ENCODE results near the gene TMEM132C.

Gene TMEM132C

GRCh38 chr12:128423205-128423604 lies 156.2 kb downstream of the TMEM132C start:
- H3K9ac ChIP-seq (ENCODE audit: low read depth, low read length): no peak overlapping the region
- H3K36me3 ChIP-seq (ENCODE audit: insufficient read depth, low read depth, low read length): no peaks in the 10 kb centered on the region
- H3K4me3 ChIP-seq (ENCODE audit: low read length): no peak overlapping the region
- H3K27ac ChIP-seq (ENCODE audit: low read length): no peak overlapping the region
- no peaks in the 10 kb centered on the region for H3K4me1 ChIP-seq (ENCODE audit: insufficient read depth, low read length)
- H3K27me3 ChIP-seq (ENCODE audit: insufficient read depth, low read length): no peaks in the 10 kb centered on the region
- H3K9me3 ChIP-seq (ENCODE audit: insufficient read depth, low read depth, low read length): no peaks in the 10 kb centered on the region

DNA sequence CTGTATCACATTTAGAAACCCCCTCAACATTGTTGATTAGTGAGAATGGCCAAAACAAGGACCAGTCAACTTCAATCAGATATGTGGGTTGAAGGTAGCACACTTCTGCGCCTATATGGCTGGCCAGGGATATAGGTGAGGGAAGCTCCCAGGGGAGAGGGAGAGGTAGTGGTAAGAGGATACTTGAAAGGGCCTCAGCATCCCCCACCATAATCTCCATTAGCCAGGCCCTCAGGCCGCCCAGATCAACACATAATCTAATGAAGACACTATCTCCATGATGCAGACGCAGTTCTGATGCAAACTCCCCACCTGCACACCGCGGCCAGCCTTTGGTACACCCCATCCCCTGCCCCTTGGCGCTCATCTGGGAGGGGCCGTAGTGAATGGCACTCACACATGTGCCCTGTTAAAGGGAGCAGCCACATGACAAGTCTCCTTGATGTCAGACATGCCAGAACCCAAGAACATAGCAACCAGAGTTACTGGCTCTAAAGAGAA lies 158.0 kb downstream of the TMEM132C start:
- no peaks in the 10 kb centered on the region for H3K9me3 ChIP-seq (ENCODE audit: insufficient read depth, low read depth, low read length)
- H3K27ac ChIP-seq (ENCODE audit: low read length): no peak overlapping the region
- H3K27me3 ChIP-seq (ENCODE audit: insufficient read depth, low read length): no peaks in the 10 kb centered on the region
- no peaks in the 10 kb centered on the region for H3K4me1 ChIP-seq (ENCODE audit: insufficient read depth, low read length)
- H3K4me3 ChIP-seq (ENCODE audit: low read length): no peak overlapping the region
- no peak overlapping the region for H3K9ac ChIP-seq (ENCODE audit: low read depth, low read length)
- H3K36me3 ChIP-seq (ENCODE audit: insufficient read depth, low read depth, low read length): no peaks in the 10 kb centered on the region

DNA sequence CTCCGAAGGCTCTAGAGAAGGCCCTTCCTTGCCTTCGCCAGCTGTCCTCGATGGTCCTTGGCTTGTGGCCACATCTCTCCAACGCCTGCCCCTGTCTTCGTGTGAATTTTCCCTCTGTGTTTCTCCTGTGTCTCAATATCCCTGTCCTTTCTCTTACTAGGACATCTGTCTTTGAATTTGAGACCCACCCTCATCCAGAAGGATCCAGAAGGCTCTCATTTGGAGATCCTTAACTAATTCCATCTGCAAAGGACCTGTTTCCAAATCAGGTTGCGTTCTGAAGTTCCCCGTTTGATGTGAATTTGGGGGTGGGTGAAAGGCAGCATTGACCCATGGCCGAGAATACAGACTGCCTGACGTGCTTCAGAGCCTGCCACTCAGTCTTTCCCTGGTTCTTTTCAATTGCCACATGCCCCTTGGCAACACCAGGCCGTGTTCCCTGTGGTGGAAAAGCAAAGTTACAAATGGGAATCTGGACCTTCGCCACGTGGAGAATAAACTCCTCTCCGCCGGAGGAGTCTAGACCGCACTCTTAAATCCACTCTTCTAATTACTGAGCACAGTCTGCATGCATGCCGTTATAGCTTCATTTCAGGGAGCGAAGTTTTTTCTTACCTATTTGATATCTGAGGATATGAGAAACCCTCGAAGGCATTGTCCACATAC lies 158.8 kb downstream of the TMEM132C start:
- Histone ChIP-seq H3K9me3 (ENCODE audit: insufficient read depth, low read depth, low read length) (no peaks in the 10 kb centered on the region), H3K36me3 (ENCODE audit: insufficient read depth, low read depth, low read length) (no peaks in the 10 kb centered on the region), H3K27me3 (ENCODE audit: insufficient read depth, low read length) (no peaks in the 10 kb centered on the region), H3K4me1 (ENCODE audit: insufficient read depth, low read length) (no peaks in the 10 kb centered on the region), H3K9ac (ENCODE audit: low read depth, low read length) (no peak overlapping the region), H3K27ac (ENCODE audit: low read length) (no peak overlapping the region), H3K4me3 (ENCODE audit: low read length) (no peak overlapping the region)

DNA sequence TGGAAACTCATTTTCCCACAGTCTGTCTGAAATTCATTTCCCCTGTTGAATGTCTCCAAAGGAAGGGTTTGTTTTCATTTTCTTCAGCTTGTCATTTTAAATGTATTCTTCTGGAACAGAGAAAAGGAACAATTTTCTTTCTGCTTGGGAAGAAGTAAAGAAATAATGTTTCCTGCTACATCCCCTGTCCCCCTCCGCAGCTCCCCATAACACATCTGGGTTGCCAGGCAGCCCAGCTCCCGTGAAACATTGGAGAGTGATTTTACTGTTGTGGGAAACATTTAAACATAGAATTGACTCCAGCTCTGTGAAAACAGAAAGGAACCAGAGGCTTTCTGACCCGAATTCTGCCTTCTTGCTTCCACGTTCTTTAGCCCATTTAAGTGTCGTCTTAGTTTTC lies 159.5 kb downstream of the TMEM132C start:
- H3K36me3 ChIP-seq (ENCODE audit: insufficient read depth, low read depth, low read length): no peaks in the 10 kb centered on the region
- H3K9me3 ChIP-seq (ENCODE audit: insufficient read depth, low read depth, low read length): no peaks in the 10 kb centered on the region
- no peak overlapping the region for H3K4me3 ChIP-seq (ENCODE audit: low read length)
- H3K9ac ChIP-seq (ENCODE audit: low read depth, low read length): no peak overlapping the region
- no peak overlapping the region for H3K27ac ChIP-seq (ENCODE audit: low read length)
- H3K27me3 ChIP-seq (ENCODE audit: insufficient read depth, low read length): no peaks in the 10 kb centered on the region
- H3K4me1 ChIP-seq (ENCODE audit: insufficient read depth, low read length): no peaks in the 10 kb centered on the region

DNA sequence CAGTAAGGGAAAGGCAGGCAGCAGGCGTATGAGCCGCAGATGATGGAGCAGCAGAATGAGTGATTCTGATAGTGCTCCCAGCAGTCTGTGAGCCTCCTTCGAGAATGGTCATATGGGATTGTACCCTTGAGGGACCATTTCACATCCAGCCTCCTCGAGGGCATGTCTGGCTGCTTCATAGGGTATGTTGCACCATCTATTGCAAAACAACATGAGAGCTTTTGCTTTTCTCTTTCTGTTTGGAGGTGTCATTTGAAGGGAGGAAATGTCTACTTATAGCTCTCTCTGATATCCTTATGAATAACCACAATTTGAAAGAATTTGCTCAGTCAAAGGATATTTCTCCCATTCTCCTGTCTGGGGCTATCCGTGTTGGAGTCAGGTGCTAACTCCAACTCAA lies 172.8 kb downstream of the TMEM132C start:
- no peaks in the 10 kb centered on the region for H3K36me3 ChIP-seq (ENCODE audit: insufficient read depth, low read depth, low read length)
- H3K9ac ChIP-seq (ENCODE audit: low read depth, low read length): no peak overlapping the region
- no peaks in the 10 kb centered on the region for H3K9me3 ChIP-seq (ENCODE audit: insufficient read depth, low read depth, low read length)
- no peak overlapping the region for H3K4me3 ChIP-seq (ENCODE audit: low read length)
- no peak overlapping the region for H3K27ac ChIP-seq (ENCODE audit: low read length)
- peaks cover 5% of the 10 kb centered on the region; the same call in 1 of the 2 replicates for H3K27me3 ChIP-seq (ENCODE audit: insufficient read depth, low read length)
- H3K4me1 ChIP-seq (ENCODE audit: insufficient read depth, low read length): no peaks in the 10 kb centered on the region; the same call in 1 of the 2 replicates

GRCh38 chr12:128442096-128442495 lies 175.1 kb downstream of the TMEM132C start:
- Histone ChIP-seq H3K9ac (ENCODE audit: low read depth, low read length) (no peak overlapping the region), H3K4me3 (ENCODE audit: low read length) (no peak overlapping the region), H3K27me3 (ENCODE audit: insufficient read depth, low read length) (peaks cover 5% of the 10 kb centered on the region; the same call in 1 of the 2 replicates), H3K4me1 (ENCODE audit: insufficient read depth, low read length) (peaks cover 6% of the 10 kb centered on the region; the same call in 1 of the 2 replicates), H3K9me3 (ENCODE audit: insufficient read depth, low read depth, low read length) (no peaks in the 10 kb centered on the region), H3K36me3 (ENCODE audit: insufficient read depth, low read depth, low read length) (no peaks in the 10 kb centered on the region), H3K27ac (ENCODE audit: low read length) (no peak overlapping the region)

- Histone ChIP-seq H3K27me3 (ENCODE audit: insufficient read depth, low read length) (peaks cover 5% of the 10 kb centered on the region; the same call in 1 of the 2 replicates), H3K36me3 (ENCODE audit: insufficient read depth, low read depth, low read length) (no peaks in the 10 kb centered on the region), H3K9me3 (ENCODE audit: insufficient read depth, low read depth, low read length) (no peaks in the 10 kb centered on the region), H3K4me1 (ENCODE audit: insufficient read depth, low read length) (peaks cover 6% of the 10 kb centered on the region; the same call in 1 of the 2 replicates), H3K27ac (ENCODE audit: low read length) (no peak overlapping the region), H3K9ac (ENCODE audit: low read depth, low read length) (no peak overlapping the region), H3K4me3 (ENCODE audit: low read length) (no peak overlapping the region)
These were observed 177.6 kb downstream of the TMEM132C start for GRCh38 chr12:128444598-128444997.

DNA sequence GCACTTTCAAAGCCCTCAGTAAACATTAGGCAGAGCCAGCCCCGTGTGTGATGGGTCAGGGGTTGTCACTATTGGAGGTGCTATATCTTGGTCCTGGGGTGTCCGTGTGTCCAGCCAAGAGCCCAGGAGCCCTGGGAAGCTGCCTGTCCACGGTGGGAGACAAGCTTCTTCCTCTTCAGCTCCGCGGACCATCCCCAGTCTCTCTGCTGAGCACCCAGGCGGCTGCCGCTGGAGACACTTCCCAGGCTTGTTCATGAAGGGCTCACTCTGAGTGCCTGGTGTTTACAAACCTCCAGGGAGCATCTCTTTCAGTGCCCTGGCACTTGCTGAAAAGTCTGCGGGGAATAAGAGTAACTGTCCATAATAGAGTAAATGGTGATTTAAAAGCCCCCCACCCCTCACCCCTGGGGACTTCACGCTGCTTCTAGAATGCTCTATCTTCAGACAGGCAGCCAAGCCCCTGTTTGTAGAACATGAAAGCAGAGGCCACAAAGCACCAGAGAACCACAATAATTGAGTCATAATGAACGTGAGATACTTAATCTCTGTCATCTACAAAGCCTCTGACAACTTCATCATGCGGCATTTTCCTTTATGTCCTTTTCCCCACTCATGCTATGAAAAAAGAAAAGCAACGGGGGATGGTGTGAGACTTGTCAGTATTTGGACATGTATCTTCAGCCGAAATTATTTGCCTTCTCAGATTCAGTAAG lies 178.6 kb downstream of the TMEM132C start:
- Histone ChIP-seq H3K4me1 (ENCODE audit: insufficient read depth, low read length) (peaks cover 6% of the 10 kb centered on the region; the same call in 1 of the 2 replicates), H3K9me3 (ENCODE audit: insufficient read depth, low read depth, low read length) (no peaks in the 10 kb centered on the region)

DNA sequence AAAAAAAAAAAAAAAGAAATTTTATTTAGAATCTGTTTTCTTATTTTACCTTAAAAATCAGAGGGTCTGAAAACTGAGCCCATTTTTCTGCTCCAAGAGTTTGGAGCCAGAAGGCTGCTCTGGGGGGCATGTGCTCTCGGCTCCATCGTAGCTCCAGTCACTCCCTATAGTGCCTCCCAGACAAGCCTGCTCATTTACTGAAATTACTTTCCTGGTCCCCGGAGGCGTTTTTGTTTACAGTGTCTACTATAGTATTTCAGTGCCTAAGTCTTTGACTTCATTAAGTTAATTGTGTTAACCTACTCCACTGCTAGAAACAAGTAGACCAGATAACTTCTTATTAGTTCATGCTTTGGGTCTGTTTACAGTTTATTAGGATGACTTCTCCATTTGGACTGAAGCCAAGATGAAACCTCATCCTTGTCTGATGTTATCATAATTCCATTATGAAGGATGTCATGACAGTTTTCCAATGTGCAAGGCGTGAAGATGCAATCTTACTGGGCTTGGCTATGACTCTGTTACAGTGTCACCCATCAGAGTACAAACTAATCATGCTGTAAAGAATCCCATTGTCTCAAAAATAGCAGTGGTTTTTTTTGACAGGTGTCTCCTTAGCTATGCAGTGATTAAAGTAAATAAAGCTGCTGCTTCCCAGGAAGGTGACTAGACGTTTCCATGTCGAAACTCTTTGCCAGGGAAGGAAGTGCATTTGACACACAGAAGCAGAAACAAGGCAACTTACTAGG lies 182.3 kb downstream of the TMEM132C start:
- Histone ChIP-seq H3K27me3 (ENCODE audit: insufficient read depth, low read length) (peaks cover 3% of the 10 kb centered on the region; the same call in 1 of the 2 replicates), H3K4me3 (ENCODE audit: low read length) (no peak overlapping the region)

More for the DNA sequence above, 178.6 kb downstream of the TMEM132C start:
- H3K9ac ChIP-seq (ENCODE audit: low read depth, low read length): no peak overlapping the region
- no peak overlapping the region for H3K4me3 ChIP-seq (ENCODE audit: low read length)
- peaks cover 5% of the 10 kb centered on the region; the same call in 1 of the 2 replicates for H3K27me3 ChIP-seq (ENCODE audit: insufficient read depth, low read length)
- no peaks in the 10 kb centered on the region for H3K36me3 ChIP-seq (ENCODE audit: insufficient read depth, low read depth, low read length)
- no peak overlapping the region for H3K27ac ChIP-seq (ENCODE audit: low read length)

DNA sequence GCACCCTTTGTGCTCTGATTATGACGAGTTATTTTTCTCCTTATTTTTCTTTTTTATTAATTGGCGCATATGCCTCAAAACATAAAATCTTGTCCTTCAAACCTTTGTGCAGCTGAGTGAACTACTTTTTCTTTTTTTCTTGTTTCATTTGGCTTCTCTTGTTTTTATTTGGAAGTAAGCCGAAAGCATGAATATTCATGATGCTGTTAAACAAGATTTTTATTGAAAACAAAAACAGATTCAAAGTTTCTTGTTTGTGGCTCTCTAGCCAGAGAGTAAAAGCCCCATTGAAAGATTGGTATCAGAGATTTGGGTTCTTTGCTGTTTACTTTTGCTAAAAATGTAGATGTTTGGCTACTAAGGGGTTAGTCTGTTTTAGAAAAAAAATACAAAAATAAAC lies 183.8 kb downstream of the TMEM132C start:
- H3K27me3 ChIP-seq (ENCODE audit: insufficient read depth, low read length): no peaks in the 10 kb centered on the region
- no peaks in the 10 kb centered on the region for H3K36me3 ChIP-seq (ENCODE audit: insufficient read depth, low read depth, low read length)
- peaks cover 8% of the 10 kb centered on the region; the same call in 1 of the 2 replicates for H3K4me1 ChIP-seq (ENCODE audit: insufficient read depth, low read length)
- H3K9me3 ChIP-seq (ENCODE audit: insufficient read depth, low read depth, low read length): no peaks in the 10 kb centered on the region
- no peak overlapping the region for H3K4me3 ChIP-seq (ENCODE audit: low read length)
- H3K9ac ChIP-seq (ENCODE audit: low read depth, low read length): no peak overlapping the region
- no peak overlapping the region for H3K27ac ChIP-seq (ENCODE audit: low read length)

More for the DNA sequence above, 182.3 kb downstream of the TMEM132C start:
- no peaks in the 10 kb centered on the region for H3K9me3 ChIP-seq (ENCODE audit: insufficient read depth, low read depth, low read length)
- peaks cover 13% of the 10 kb centered on the region; the same call in 1 of the 2 replicates for H3K4me1 ChIP-seq (ENCODE audit: insufficient read depth, low read length)
- no peak overlapping the region for H3K9ac ChIP-seq (ENCODE audit: low read depth, low read length)
- no peak overlapping the region for H3K27ac ChIP-seq (ENCODE audit: low read length)
- H3K36me3 ChIP-seq (ENCODE audit: insufficient read depth, low read depth, low read length): no peaks in the 10 kb centered on the region

GRCh38 chr12:128455851-128456250 lies 188.9 kb downstream of the TMEM132C start:
- no peak overlapping the region for H3K9ac ChIP-seq (ENCODE audit: low read depth, low read length)
- no peak overlapping the region for H3K27ac ChIP-seq (ENCODE audit: low read length)
- H3K9me3 ChIP-seq (ENCODE audit: insufficient read depth, low read depth, low read length): no peaks in the 10 kb centered on the region
- peaks cover 13% of the 10 kb centered on the region; the same call in 1 of the 2 replicates for H3K4me1 ChIP-seq (ENCODE audit: insufficient read depth, low read length)
- no peak overlapping the region for H3K4me3 ChIP-seq (ENCODE audit: low read length)
- H3K36me3 ChIP-seq (ENCODE audit: insufficient read depth, low read depth, low read length): no peaks in the 10 kb centered on the region
- no peaks in the 10 kb centered on the region for H3K27me3 ChIP-seq (ENCODE audit: insufficient read depth, low read length)

Measured in iPS-20b (cell line).